NCI-H128 (cell line): ENCODE measurements around the gene MEIS1.
A peak's percentile ranks its signal among the peaks of the same experiment; 100 is the strongest.

Source experiments
- DNase-seq: peaks from one replicate; lab custom pipeline; 2025; ENCODE audit not compliant: unreplicated experiment; lab: John Stamatoyannopoulos, UW

MEIS1 gene

DNA sequence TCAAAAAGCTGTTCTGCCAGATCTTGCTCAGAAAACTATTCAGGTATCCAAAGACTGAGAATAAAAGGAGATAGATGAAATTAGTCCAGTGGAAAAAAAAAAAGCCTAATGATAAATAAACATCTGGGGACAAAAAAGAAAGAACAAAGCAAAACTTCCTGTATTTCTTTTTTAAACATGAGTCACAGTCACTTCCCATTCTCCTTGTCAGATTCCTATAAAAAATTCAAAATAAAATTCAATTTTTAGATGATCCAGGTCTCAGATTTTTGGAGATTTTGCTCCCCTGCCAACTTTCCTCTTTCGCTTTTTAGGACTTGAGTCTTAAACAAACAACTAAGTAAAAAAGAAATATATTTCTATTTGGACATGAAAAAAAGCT, 127.4 kb downstream of the MEIS1 start:
- DNase-seq = no peak

DNA sequence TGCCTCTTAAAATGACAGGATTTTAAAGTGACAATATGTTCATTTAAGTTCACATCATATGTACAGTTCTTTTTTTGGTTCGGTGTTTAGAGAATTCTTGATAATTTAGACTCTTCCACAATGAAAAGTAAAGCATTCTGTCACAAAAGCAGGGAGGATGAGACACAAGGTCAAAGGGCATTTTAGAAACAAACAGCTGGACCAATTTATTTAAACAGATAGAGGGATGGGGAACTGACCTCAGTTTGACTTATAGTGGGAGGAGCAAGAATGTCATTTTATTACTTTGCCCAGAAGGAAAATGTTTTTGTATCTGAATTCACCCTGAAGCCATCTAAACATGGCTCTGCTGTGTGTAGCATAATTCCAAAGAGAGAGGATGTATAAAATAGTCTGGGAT, 128.5 kb downstream of the MEIS1 start:
- no peak for DNase-seq

- DNase-seq = no peak
Measured at GRCh38 chr2:66565291-66565690, 130.4 kb downstream of the MEIS1 start.

- no peak for DNase-seq
Measured at GRCh38 chr2:66566726-66567399, 131.9 kb downstream of the MEIS1 start.

- DNase-seq = no peak
Measured at GRCh38 chr2:66567729-66568128, 132.8 kb downstream of the MEIS1 start.

DNA sequence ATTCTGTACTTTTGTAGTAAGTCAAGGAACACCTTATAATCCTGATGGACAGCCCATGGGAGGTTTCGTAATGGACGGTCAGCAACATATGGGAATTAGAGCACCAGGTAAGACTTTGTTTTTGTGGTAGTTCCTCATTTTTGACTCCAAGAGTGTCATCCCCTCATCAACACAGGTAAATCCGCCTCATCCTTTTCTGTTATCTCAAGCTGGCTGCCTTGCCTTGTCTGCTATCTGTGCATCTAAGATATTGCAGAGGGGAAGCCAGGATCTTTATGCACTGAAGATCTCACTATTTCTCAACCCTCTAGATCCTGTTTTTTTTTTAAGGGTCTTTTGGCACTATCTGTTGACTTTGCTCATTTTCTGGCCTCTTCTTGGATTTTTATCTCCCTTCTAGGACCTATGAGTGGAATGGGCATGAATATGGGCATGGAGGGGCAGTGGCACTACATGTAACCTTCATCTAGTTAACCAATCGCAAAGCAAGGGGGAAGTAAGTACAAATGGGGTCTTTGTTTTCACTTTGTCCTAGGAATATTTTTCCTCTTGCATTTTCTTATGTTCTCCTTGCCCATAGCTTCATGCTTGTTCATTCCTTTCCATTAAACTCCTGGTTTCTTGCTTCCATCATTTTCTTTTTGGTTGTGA, 133.8 kb downstream of the MEIS1 start:
- DNase-seq = no peak

- DNase-seq = peak; percentile 28
Measured at GRCh38 chr2:66569321-66569851, 134.5 kb downstream of the MEIS1 start.

GRCh38 chr2:66569974-66570373, 135.0 kb downstream of the MEIS1 start:
- DNase-seq = no peak

DNA sequence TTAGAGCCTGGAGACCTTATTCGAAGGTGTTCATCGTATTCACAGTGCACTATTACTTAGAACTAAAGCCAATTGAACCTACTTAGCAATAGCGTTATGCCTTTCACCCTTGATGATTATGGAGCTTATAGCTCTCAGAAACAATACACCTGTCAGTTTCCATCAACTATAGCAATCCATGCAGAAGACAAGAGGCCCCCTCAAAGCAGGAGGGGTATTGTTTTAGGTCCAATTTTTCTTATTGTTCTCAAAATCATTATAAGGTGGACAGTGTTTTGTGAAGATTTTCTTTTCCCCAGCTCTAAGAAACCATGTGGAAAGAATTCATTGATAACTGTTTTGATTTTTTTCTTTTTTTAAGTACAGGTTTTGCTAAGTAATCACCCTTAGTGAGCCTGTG, 135.5 kb downstream of the MEIS1 start:
- no peak for DNase-seq

- DNase-seq = no peak
Measured at GRCh38 chr2:66571918-66572317, 137.0 kb downstream of the MEIS1 start.

DNA sequence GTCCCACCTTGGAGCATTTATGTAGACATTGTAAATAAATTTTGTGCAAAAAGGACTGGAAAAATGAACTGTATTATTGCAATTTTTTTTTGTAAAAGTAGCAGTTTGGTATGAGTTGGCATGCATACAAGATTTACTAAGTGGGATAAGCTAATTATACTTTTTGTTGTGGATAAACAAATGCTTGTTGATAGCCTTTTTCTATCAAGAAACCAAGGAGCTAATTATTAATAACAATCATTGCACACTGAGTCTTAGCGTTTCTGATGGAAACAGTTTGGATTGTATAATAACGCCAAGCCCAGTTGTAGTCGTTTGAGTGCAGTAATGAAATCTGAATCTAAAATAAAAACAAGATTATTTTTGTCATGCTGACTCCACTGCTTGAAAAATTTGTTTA, 137.5 kb downstream of the MEIS1 start:
- no peak for DNase-seq

GRCh38 chr2:66573416-66573815, 138.5 kb downstream of the MEIS1 start:
- no peak for DNase-seq

DNA sequence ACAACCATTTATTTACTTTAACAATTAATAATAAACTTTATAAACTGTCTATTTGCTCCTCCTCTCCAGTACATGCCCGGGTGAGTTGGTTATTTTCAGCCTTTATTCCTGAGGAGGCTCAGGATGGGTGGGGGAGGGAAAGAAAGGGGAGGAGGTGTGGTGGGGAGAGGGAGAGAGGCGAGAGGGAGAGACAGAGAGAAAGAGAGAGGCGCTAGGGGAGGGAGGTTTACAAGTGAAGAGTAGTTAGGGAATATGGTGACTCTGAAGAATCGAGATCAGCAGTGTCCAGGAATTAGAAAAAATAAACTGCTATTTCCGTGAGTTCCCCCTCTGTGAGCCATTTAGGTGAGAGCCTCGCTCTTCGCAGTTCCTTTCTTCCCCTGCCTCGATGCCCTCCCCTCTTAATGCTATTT, 138.9 kb downstream of the MEIS1 start:
- DNase-seq = no peak

DNA sequence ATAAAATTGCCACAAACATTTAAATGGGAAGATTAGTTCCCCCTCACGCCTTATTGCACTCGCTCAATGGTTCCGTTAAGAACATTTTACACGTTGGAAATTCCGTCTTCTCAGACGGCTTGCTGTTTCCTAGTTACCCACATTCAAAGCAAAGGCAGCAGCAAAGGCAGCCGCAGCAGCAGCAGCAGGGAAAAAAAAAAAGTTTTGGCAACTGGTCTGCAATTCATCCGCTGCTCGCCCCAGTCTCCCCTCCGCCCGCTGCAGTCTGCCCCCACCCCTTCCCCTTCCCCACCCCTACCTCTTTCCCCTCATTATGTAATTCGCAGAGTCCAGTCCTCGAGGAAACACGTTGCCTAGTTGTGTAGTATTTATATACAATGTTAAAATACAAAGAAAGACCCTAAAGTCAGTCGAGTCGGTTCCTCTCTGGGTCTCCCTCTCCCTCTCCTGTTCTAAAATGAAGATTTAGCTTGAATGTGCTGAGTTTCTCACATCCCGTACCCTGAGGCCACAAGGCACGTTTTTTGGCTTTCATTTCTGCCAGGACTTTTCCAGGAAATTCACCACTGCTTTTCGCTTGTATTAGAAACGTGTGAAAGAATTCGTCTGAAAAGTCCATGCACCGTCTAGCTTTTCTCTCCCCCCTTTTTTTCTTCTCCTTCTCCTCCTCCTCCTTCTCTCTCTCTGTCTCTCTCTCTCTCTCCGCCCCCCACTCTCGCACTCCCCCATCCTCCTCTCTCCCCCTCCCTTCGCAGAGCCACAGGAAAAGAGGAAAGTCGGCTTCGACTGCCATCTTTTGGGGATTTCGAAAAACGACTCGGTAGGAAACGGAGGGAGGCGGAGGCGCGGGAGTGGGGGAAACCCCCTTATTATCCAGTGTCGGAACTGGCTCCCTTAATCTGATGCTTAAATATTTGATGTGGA, 140.0 kb downstream of the MEIS1 start:
- peak; percentile 52 for DNase-seq

DNA sequence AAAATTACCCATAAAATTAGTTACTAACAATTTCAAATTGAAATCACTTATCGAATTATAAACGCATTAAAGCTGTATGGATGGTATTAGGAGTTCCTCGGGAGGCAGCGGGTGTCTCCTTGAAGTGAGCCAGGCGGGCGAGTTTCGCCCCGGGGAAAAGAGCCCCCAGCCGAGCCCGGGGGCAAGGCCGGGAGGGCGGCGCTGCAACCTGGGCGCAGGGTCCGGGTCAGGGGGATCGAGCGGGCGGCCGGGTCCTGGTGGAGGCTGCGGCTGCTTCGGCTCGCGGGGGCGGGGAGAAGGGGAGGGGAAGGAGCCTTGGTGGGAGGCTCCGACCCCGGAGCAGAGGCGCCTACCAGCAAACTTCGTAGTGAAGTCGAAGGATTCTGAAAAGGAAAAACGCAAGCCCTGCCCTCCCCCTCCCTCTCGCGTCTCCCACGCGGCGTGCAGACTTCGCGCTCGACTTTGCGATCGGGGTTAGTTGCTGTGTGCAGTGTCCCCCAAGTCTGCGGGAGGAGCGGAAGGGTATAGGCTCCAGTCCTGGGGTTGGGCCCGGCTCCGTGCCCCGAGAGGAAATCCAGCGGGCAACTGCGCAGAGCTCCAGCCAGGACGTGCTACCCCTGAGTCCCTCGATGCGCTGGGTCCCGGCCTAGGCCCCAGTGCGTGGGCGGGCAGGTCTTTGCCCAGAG, 140.8 kb downstream of the MEIS1 start:
- no peak for DNase-seq

- DNase-seq = no peak
Measured at GRCh38 chr2:66576311-66576560, 141.3 kb downstream of the MEIS1 start.

GRCh38 chr2:66576561-66577320, 141.8 kb downstream of the MEIS1 start:
- no peak for DNase-seq

DNA sequence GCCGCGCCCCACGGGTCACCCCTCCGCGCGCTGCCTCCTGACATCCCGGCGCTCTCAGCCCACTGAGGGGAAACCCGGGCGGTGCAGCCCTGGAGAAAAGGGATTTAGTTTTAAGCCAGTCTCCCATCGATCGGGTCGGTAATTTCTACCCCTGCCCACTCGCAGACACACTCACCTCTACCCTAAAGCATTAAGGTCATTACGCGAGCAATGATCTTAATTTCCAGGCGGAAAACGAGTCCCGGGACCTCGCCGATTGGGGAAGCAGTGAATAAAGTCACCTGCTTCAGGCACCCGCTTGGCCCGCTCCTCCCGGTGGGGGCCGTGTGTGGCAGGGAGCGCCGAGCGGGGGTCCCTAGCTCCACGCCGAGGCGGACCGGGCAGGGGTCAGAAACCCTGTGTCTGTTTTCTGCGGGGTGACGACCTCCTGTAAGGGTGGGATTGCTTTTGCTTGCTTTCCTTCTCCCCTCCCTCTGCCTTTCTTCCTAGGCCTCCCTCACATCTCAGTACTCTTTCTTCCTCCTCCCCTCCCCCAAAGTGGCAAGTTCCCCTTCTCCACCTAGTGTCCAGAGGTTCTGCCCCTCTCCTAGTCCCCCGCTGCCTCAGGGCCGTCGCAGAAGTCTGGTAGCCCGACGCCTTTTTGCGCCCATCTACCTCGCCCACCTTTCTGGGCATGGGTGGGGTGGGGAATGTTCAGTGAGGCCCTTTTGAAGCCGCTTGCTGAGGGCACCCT, 142.6 kb downstream of the MEIS1 start:
- DNase-seq = no peak

DNA sequence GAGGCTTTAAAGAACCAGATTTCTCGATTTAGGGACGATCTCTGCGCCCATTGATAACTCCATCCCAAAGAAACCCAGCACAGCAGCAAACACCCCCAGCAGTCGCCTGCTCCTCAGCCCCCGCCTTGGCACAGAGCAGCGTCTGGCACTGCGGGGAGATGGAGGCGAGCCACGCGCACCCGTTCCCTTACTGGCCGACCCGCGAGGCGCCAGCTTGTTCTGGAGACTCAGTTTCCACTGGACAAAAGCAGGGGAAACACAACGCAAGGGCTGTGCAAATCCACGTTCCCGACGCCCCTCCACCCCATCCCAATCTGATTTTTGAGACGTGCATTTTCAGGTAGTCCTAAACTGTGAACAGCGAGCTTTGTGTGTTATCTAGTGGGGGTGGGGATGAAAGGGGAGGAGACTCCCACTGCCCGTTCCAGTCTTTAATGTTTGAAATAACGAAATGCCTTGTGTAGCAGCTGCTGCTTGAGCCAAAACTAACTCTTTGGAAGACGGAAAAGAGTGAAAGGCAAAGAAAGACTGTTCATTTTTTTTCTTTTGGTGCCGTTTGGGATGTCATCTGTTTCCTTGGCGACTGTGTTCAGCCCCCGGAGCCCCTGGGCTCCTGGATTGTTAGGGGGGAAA, 143.2 kb downstream of the MEIS1 start:
- no peak for DNase-seq
